Activated CD8-positive, alpha-beta memory T cell treated with anti-CD3 and anti-CD28 coated beads for 36 hours (primary cell): ENCODE measurements around the gene CRHR2. TPM values are rescaled to one million over a fixed set of nuclear protein-coding genes. Genes with fewer than 3 reads are reported as not detected.
"Not testable (repeated sequence)": the region's sequence is repeated elsewhere in the genome, so short reads cannot be mapped to it uniquely, and the experiment has no call there.

ENCODE experiments used
- CTCF ChIA-PET: fragments of 350-600 bp; sonication (Branson Sonifier 250); formaldehyde crosslinking; loops from one replicate; lab custom pipeline; 2021; ENCODE audit warnings: antibody characterized with exemption; lab: Charles Lee
- POLR2A ChIA-PET: fragments of 350-600 bp; sonication (Branson Sonifier 250); formaldehyde crosslinking; loops from one replicate; lab custom pipeline; 2021; ENCODE audit warnings: antibody characterized with exemption; lab: Charles Lee
- total RNA-seq, 2 experiments: library from RNA; stranded (reverse); gene quantifications; one replicate each; pipeline ENCODE4 v1.2.3, GENCODE V29; 2021

CRHR2 gene
- total RNA-seq, 2 experiments from 2014 or later, result not detected

DNA sequence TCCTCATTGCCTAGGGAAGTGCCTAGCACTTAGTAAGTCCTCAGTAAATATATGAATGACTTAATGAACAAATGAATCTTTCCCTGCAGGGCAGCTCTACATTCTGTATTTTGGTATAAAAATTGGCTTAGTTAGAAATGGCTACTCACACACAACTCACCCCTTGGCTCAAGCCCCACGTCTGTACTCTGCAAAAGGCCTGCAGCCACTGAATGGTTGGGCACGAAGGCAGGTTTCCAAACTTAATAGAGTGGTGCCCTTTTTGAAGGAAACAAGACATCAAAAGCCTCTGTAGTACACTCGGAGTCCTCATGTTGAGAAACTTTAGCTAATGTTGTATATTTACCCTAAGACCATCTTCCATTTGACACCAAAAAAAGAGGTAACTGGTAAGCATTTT lies 36.6 kb downstream of the CRHR2 start:
- CTCF ChIA-PET, result no interaction called here
- POLR2A ChIA-PET, result no interaction called here

GRCh38 chr7:30644286-30644955 lies 37.8 kb downstream of the CRHR2 start:
- POLR2A ChIA-PET, result no interaction called here

GRCh38 chr7:30642789-30643188 lies 39.5 kb downstream of the CRHR2 start:
- CTCF ChIA-PET, result interaction anchor here (0.8 kb wide), 1 partner anchor 97 kb away, joined by 3 read pairs; no protein-coding TSS in a partner anchor
- POLR2A ChIA-PET, result no interaction called here

More at GRCh38 chr7:30644286-30644955, 37.8 kb downstream of the CRHR2 start:
- CTCF ChIA-PET, result no interaction called here

DNA sequence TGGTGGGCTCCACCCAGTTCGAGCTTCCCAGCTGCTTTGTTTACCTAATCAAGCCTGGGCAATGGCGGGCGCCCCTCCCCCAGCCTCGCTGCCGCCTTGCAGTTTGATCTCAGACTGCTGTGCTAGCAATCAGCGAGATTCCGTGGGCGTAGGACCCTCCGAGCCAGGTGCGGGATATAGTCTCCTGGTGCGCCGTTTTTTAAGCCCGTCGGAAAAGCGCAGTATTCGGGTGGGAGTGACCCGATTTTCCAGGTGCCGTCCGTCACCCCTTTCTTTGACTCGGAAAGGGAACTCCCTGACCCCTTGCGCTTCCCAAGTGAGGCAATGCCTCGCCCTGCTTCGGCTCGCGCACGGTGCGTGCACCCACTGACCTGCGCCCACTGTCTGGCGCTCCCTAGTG lies 39.9 kb downstream of the CRHR2 start:
- POLR2A ChIA-PET, result not testable (repeated sequence)
- CTCF ChIA-PET, result interaction anchor here (0.8 kb wide), 1 partner anchor 98 kb away, joined by 3 read pairs; no protein-coding TSS in a partner anchor

GRCh38 chr7:30635798-30636197 lies 46.5 kb downstream of the CRHR2 start:
- ChIA-PET CTCF (interaction anchor here (0.8 kb wide), 1 partner anchor 93 kb away, joined by 3 read pairs; no protein-coding TSS in a partner anchor), POLR2A (no interaction called here)

DNA sequence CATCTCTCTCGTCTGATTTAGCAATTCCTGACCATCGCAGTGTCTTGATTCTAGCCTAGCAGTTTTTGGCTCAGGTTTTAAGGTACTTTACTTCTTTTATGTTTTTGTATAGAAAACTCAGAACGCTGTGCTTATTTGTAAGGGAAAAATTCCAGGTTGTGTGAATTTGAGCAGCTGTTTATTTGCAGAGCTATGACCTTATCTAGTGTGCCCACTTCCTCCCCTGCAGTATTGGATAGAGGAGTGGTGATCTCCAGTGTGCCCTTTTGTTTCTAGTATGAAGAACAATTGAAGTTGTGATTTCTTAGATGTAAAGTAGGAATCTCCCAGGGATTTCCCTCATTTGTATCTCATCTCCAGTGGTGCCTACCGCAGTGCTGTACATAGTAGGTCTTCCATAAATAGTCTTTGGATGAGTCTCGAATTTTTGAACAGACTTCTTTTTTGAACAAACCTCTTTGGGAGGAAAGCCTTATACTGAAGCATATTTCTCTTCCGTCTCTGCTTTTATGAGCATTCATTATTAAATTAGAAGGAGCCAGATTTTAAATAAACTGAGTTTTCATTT lies 47.5 kb downstream of the CRHR2 start:
- ChIA-PET CTCF (interaction anchor here (0.8 kb wide), 1 partner anchor 94 kb away, joined by 3 read pairs; no protein-coding TSS in a partner anchor), POLR2A (no interaction called here)

- POLR2A ChIA-PET, result no interaction called here
- CTCF ChIA-PET, result no interaction called here
These were observed 48.0 kb downstream of the CRHR2 start for GRCh38 chr7:30634193-30634626.

- CTCF ChIA-PET, result no interaction called here
These were observed 49.0 kb downstream of the CRHR2 start for GRCh38 chr7:30633223-30633622.

GRCh38 chr7:30630986-30631385 lies 51.3 kb downstream of the CRHR2 start:
- ChIA-PET POLR2A (no interaction called here), CTCF (no interaction called here)

More at GRCh38 chr7:30633223-30633622, 49.0 kb downstream of the CRHR2 start:
- POLR2A ChIA-PET, result no interaction called here

DNA sequence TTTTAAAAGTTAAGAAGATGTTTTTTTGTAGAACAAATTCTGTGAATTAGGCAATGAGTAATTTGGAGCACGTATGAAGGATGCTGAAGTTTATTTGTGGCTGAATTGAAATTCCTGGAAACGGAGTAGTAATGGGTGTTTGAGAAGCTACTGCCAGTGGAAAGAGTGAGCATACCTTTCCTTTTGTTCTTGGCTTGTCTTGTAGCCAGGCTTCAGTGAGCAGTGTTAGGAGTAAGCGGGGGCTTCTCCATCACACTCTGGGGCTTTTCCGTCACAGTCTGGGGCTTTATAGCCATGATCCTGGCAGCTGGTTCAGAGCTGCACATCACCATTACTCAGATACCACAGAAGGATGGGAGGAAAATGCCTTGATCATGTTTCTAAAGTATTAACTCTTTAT lies 55.2 kb downstream of the CRHR2 start:
- ChIA-PET CTCF (interaction anchor here (1.1 kb wide), 1 partner anchor 18 kb away, joined by 4 read pairs; no protein-coding TSS in a partner anchor), POLR2A (interaction anchor here (0.6 to 1.0 kb wide), 3 partner anchors 10 to 149 kb away, joined by 3 to 8 read pairs (median 6); no protein-coding TSS in a partner anchor)

DNA sequence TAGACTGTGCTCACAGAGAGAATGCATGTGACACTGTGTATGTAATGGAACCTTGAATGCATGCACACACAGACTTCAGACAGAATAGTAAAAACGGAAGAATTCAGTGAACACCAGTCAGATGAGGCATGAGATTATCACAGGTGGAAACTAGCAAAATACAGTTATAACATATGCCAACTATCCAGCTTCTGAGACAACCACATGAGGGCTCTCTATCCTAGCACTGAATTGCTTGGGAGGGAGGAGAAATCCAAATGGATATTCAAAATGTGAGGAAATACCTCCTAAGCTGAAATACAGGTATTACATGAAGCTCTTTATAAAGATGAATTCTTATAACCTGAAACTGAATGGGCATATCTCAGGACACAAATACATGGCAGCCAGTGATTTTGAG lies 57.0 kb downstream of the CRHR2 start:
- CTCF ChIA-PET, result interaction anchor here (0.6 to 1.1 kb wide), 2 partner anchors 27 to 114 kb away, joined by 3 to 4 read pairs; no protein-coding TSS in a partner anchor
- POLR2A ChIA-PET, result interaction anchor here (0.5 kb wide), 1 partner anchor 345 kb away, joined by 3 read pairs; no protein-coding TSS in a partner anchor

- POLR2A ChIA-PET, result interaction anchor here (0.7 kb wide), 1 partner anchor 52 kb away, joined by 3 read pairs; no protein-coding TSS in a partner anchor
These were observed 63.3 kb downstream of the CRHR2 start for GRCh38 chr7:30618961-30619360.

GRCh38 chr7:30618080-30618676 lies 64.1 kb downstream of the CRHR2 start:
- POLR2A ChIA-PET, result no interaction called here
- CTCF ChIA-PET, result no interaction called here

More at GRCh38 chr7:30618961-30619360, 63.3 kb downstream of the CRHR2 start:
- CTCF ChIA-PET, result no interaction called here

DNA sequence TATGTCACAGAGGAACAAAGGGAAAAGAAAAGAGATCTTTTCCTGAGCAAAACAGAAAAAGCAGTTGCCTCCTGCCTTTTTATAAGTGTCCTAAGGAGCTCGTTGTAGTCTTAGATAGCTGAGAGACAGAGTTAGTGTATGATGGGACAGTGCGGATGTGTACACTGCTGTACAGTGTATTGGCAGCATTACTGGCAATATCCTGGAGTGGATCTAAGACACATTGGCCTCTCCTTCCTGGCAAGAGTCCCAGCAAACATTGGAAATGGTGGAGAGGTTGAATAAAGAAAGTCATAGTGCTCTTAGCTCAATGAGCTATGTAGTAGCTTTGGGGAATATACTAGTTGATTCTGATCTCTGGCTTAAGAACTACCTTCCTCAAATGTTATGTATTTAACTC lies 64.9 kb downstream of the CRHR2 start:
- CTCF ChIA-PET, result no interaction called here

GRCh38 chr7:30616318-30616717 lies 65.9 kb downstream of the CRHR2 start:
- CTCF ChIA-PET, result no interaction called here
- POLR2A ChIA-PET, result interaction anchor here (1.4 kb wide), 1 partner anchor 11 kb away, joined by 3 read pairs; no protein-coding TSS in a partner anchor

More for the DNA sequence above, 64.9 kb downstream of the CRHR2 start:
- POLR2A ChIA-PET, result interaction anchor here (1.4 kb wide), 1 partner anchor 10 kb away, joined by 3 read pairs; no protein-coding TSS in a partner anchor

DNA sequence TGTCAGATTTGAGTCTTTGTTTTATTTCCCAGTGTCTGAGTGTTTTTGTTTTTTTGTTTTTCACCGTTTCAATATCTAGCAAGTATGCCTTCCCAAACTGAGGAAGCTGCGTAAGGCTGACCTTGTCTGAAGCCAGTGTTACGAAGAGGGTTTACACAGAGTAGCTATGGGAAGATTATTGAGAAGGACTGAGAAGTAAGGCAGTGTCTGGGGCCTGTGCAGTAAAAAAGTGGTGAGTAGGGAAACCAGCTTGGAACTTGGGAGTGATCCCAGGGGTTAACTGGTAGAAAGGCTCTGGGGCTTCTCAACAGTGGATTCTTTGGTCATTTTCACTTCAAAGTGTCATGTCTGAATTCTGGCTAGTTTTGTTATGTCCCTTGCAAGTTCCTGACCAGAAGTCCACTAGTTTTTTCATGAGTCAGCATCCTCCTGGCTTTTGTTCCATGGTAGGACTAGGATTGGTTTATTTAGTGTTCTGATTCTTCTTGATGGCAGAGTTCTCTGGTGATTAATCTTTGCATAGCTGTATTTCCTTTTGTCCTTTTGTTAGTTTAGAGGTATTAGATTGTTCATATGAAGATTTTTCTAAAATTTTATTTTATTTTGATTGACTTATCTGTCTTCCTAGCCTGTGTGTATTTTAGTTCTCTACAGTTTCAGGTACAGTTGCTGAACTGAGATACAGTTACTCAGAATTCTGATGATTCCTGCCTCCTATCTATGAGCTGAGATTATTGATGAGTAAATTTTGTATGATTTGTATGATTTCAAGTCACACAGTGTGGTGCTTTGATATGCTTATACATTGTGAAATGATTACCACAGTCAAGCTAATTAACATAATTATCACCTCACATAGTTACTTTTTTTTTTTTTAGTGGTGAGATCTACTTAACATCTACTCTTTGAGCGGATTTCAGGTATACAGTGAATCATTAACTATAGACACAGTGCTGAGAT lies 68.6 kb downstream of the CRHR2 start:
- POLR2A ChIA-PET, result interaction anchor here (0.7 to 1.2 kb wide), 2 partner anchors 10 to 14 kb away, joined by 4 to 6 read pairs; no protein-coding TSS in a partner anchor
- CTCF ChIA-PET, result interaction anchor here (1.3 to 1.7 kb wide), 2 partner anchors 15 to 20 kb away, joined by 3 to 4 read pairs; no protein-coding TSS in a partner anchor

- ChIA-PET POLR2A (interaction anchor here (1.2 kb wide), 1 partner anchor 9 kb away, joined by 4 read pairs; no protein-coding TSS in a partner anchor), CTCF (interaction anchor here (1.3 to 1.7 kb wide), 2 partner anchors 16 to 19 kb away, joined by 3 to 4 read pairs; no protein-coding TSS in a partner anchor)
These were observed 69.5 kb downstream of the CRHR2 start for GRCh38 chr7:30612658-30613265.

GRCh38 chr7:30605832-30606231 lies 76.4 kb downstream of the CRHR2 start:
- ChIA-PET POLR2A (no interaction called here), CTCF (no interaction called here)
